ENCODE measurements around the gene ARPC1B.
"Not testable (repeated sequence)": the region's sequence is repeated elsewhere in the genome, so short reads cannot be mapped to it uniquely, and the experiment has no call there.

ARPC1B gene

GRCh38 chr7:99369767-99370391, 4.7 kb upstream of the ARPC1B start:
- no peak for DNase-seq

GRCh38 chr7:99371376-99371920, 3.1 kb upstream of the ARPC1B start:
- no peak for DNase-seq

- no peak for DNase-seq
Measured at GRCh38 chr7:99372275-99373090, 2.0 kb upstream of the ARPC1B start.

- DNase-seq, result no peak
Measured at GRCh38 chr7:99373091-99374066, 1.2 kb upstream of the ARPC1B start.

- peak; percentile 85 for DNase-seq
Measured at GRCh38 chr7:99375070-99375807, 709 bp downstream of the ARPC1B start.

GRCh38 chr7:99379043-99379577, 4.6 kb downstream of the ARPC1B start:
- peak; percentile 69 for DNase-seq

GRCh38 chr7:99379693-99380031, 5.1 kb downstream of the ARPC1B start:
- DNase-seq, result not testable (repeated sequence)

- peak; percentile 71 for DNase-seq
Measured at GRCh38 chr7:99380032-99380822, 5.7 kb downstream of the ARPC1B start.

GRCh38 chr7:99380823-99381663, 6.5 kb downstream of the ARPC1B start:
- DNase-seq, result peak; percentile 96

GRCh38 chr7:99381664-99382075, 7.1 kb downstream of the ARPC1B start:
- DNase-seq, result no peak

- DNase-seq, result no peak
Measured at GRCh38 chr7:99383203-99383602, 8.7 kb downstream of the ARPC1B start.

- DNase-seq, result no peak
Measured at GRCh38 chr7:99383791-99384370, 9.4 kb downstream of the ARPC1B start.

- no peak for DNase-seq
Measured at GRCh38 chr7:99384523-99384922, 10.0 kb downstream of the ARPC1B start.

- no peak for DNase-seq
Measured at GRCh38 chr7:99385564-99385963, 11.0 kb downstream of the ARPC1B start.

- peak; percentile 44 for DNase-seq
Measured at GRCh38 chr7:99386584-99387238, 12.2 kb downstream of the ARPC1B start.

GRCh38 chr7:99387239-99387635, 12.7 kb downstream of the ARPC1B start:
- not testable (repeated sequence) for DNase-seq

- DNase-seq, result no peak
Measured at GRCh38 chr7:99387912-99388311, 13.4 kb downstream of the ARPC1B start.

GRCh38 chr7:99389772-99390171, 15.2 kb downstream of the ARPC1B start:
- no peak for DNase-seq

- DNase-seq, result no peak
Measured at GRCh38 chr7:99390941-99391602, 16.5 kb downstream of the ARPC1B start.
